Measurements from ENCODE around the gene DACH1.

- TF ChIP-seq POLR2AphosphoS5 (IDR thresholded peaks at IDR 0.05) (no peak), POLR2A (IDR thresholded peaks at IDR 0.05) (no peak)
Measured at GRCh38 chr13:71602344-71602743, 264.7 kb downstream of the DACH1 start.

All from suprapubic skin (tissue), 4 donors.